C4-2B (cell line): ENCODE data around the gene TEX261.
"Not testable (repeated sequence)": the region's sequence is repeated elsewhere in the genome, so short reads cannot be mapped to it uniquely, and the experiment has no call there.

Source experiments
- ZFX ChIP-seq: fragments of 450-650 bp; IDR thresholded peaks from 2 replicates; pipeline ENCODE4 v1.6.1; 2017
- TF ChIP-seq, protein P1 (sequence below): fragments of 450-650 bp; conservative IDR thresholded peaks from 2 replicates; pipeline ENCODE4 v1.5.1; 2017; ENCODE audit warnings: mild to moderate bottlenecking

DNA sequence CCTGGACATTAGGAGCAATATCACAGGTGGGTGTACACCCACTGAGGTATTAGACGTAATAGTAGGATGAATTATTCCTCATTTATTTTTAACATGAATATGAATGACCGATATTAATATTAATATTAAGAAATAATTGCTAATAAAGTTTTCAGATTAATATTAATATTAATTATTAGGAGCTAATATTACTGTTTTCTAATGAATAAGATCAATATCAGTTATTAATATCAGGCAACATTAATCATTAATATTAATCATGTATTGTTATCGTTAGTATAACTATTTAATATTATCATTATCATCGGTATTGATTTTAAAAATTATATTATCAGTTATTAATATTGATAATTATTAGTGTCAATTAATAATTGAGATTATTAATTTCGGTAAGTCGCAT is 25.3 kb upstream of the TEX261 start:
- TF ChIP-seq, protein P1, sequence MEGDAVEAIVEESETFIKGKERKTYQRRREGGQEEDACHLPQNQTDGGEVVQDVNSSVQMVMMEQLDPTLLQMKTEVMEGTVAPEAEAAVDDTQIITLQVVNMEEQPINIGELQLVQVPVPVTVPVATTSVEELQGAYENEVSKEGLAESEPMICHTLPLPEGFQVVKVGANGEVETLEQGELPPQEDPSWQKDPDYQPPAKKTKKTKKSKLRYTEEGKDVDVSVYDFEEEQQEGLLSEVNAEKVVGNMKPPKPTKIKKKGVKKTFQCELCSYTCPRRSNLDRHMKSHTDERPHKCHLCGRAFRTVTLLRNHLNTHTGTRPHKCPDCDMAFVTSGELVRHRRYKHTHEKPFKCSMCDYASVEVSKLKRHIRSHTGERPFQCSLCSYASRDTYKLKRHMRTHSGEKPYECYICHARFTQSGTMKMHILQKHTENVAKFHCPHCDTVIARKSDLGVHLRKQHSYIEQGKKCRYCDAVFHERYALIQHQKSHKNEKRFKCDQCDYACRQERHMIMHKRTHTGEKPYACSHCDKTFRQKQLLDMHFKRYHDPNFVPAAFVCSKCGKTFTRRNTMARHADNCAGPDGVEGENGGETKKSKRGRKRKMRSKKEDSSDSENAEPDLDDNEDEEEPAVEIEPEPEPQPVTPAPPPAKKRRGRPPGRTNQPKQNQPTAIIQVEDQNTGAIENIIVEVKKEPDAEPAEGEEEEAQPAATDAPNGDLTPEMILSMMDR: not testable (repeated sequence)
- TF ChIP-seq ZFX: not testable (repeated sequence)
